HepG2 (cell line): ENCODE data around the gene TEDC2. TPM values are rescaled to one million over a fixed set of nuclear protein-coding genes. Genes with fewer than 3 reads are reported as not detected.

Experiments
- ARID5B ChIP-seq: IDR thresholded peaks from 2 replicates; pipeline ENCODE4 v1.4.0; 2020; ENCODE audit warnings: mild to moderate bottlenecking, missing genetic modification reagents
- CREBL2 ChIP-seq: sonication (generic); formaldehyde crosslinking; IDR thresholded peaks from 2 replicates; pipeline ENCODE4 v1.8.1; 2023; ENCODE audit warnings: missing genetic modification reagents, mild to moderate bottlenecking, borderline replicate concordance
- DNMT3B ChIP-seq: conservative IDR thresholded peaks from 2 replicates; pipeline ENCODE4 v1.6.1; 2016; ENCODE audit warnings: missing biosample characterization, control low read depth
- FOSL1 ChIP-seq: sonication (generic); formaldehyde crosslinking; IDR thresholded peaks from 2 replicates; pipeline ENCODE4 v1.9.0; 2021; ENCODE audit warnings: missing genetic modification reagents, borderline replicate concordance
- GLI4 ChIP-seq: sonication (generic); formaldehyde crosslinking; IDR thresholded peaks from 2 replicates; pipeline ENCODE4 v1.5.1; 2020; ENCODE audit warnings: missing genetic modification reagents, mild to moderate bottlenecking, moderate library complexity, borderline replicate concordance
- HOXD1 ChIP-seq: sonication (generic); formaldehyde crosslinking; IDR thresholded peaks from 2 replicates; pipeline ENCODE4 v1.5.0; 2020; ENCODE audit warnings: missing genetic modification reagents
- IKZF4 ChIP-seq: sonication (generic); formaldehyde crosslinking; IDR thresholded peaks from 2 replicates; pipeline ENCODE4 v1.5.1; 2020; ENCODE audit warnings: borderline replicate concordance, mild to moderate bottlenecking, low read depth, missing genetic modification reagents; ENCODE audit errors: not compliant biosample characterization
- JDP2 ChIP-seq: sonication (generic); formaldehyde crosslinking; IDR thresholded peaks from 2 replicates; pipeline ENCODE4 v1.8.1; 2022; ENCODE audit warnings: missing genetic modification reagents, borderline replicate concordance
- MED1 ChIP-seq: sonication (generic); formaldehyde crosslinking; IDR thresholded peaks from 2 replicates; pipeline ENCODE4 v1.4.0; 2020; ENCODE audit warnings: missing genetic modification reagents
- MXD4 ChIP-seq: IDR thresholded peaks from 2 replicates; pipeline ENCODE4 v1.6.1; 2016; ENCODE audit warnings: mild to moderate bottlenecking, missing biosample characterization, missing genetic modification reagents
- MXI1 ChIP-seq: IDR thresholded peaks from 3 replicates; pipeline ENCODE4 v1.6.1; 2012; ENCODE audit warnings: low read depth, low read length, inconsistent platforms, borderline replicate concordance
- MYC ChIP-seq: sonication (generic); formaldehyde crosslinking; IDR thresholded peaks from 2 replicates; pipeline ENCODE4 v1.9.0; 2021; ENCODE audit warnings: missing genetic modification reagents, borderline replicate concordance
- POLR2G ChIP-seq: fragments of 200-400 bp; formaldehyde crosslinking; IDR thresholded peaks from 2 replicates; pipeline ENCODE4 v1.6.1; 2018; ENCODE audit warnings: mild to moderate bottlenecking, low read depth, low read length, moderate library complexity
- SAP130 ChIP-seq: IDR thresholded peaks from 2 replicates; pipeline ENCODE4 v1.6.1; 2016; ENCODE audit warnings: low read depth
- SRSF1 ChIP-seq: fragments of 200-400 bp; formaldehyde crosslinking; optimal IDR thresholded peaks from 2 replicates; pipeline ENCODE3; 2017; ENCODE audit warnings: mild to moderate bottlenecking, low read depth, low read length, moderate library complexity
- TCF7L2 ChIP-seq: IDR thresholded peaks from 2 replicates; pipeline ENCODE4 v1.6.1; 2011; ENCODE audit warnings: mild to moderate bottlenecking, low read depth, low read length, moderate library complexity
- ZBTB14 ChIP-seq: sonication (generic); formaldehyde crosslinking; IDR thresholded peaks from 2 replicates; pipeline ENCODE4 v1.4.0; 2020; ENCODE audit warnings: missing genetic modification reagents
- ZMYM3 ChIP-seq: sonication (generic); formaldehyde crosslinking; IDR thresholded peaks from 2 replicates; pipeline ENCODE4 v1.5.1; 2020; ENCODE audit warnings: mild to moderate bottlenecking, missing genetic modification reagents
- ZNF225 ChIP-seq: sonication (generic); formaldehyde crosslinking; IDR thresholded peaks from 2 replicates; pipeline ENCODE4 v1.4.0; 2020; ENCODE audit warnings: mild to moderate bottlenecking, missing genetic modification reagents
- ZNF234 ChIP-seq: sonication (generic); formaldehyde crosslinking; conservative IDR thresholded peaks from 2 replicates; pipeline ENCODE4 v1.5.1; 2020; ENCODE audit warnings: mild to moderate bottlenecking, missing genetic modification reagents
- ZNF263 ChIP-seq: sonication (generic); formaldehyde crosslinking; IDR thresholded peaks from 2 replicates; pipeline ENCODE4 v1.4.0; 2020; ENCODE audit warnings: missing genetic modification reagents
- ZNF451 ChIP-seq: sonication (generic); formaldehyde crosslinking; IDR thresholded peaks from 2 replicates; pipeline ENCODE4 v1.5.0; 2020; ENCODE audit warnings: mild to moderate bottlenecking, missing genetic modification reagents
- ZNF740 ChIP-seq: sonication (generic); formaldehyde crosslinking; IDR thresholded peaks from 2 replicates; pipeline ENCODE4 v1.4.0; 2020; ENCODE audit warnings: missing genetic modification reagents
- ZNF883 ChIP-seq: sonication (generic); formaldehyde crosslinking; IDR thresholded peaks from 2 replicates; pipeline ENCODE4 v1.5.1; 2020; ENCODE audit warnings: mild to moderate bottlenecking, missing genetic modification reagents; ENCODE audit errors: not compliant biosample characterization
- ZSCAN22 ChIP-seq: sonication (generic); formaldehyde crosslinking; IDR thresholded peaks from 2 replicates; pipeline ENCODE4 v1.4.0; 2020; ENCODE audit warnings: mild to moderate bottlenecking, missing genetic modification reagents
- polyA plus RNA-seq, 8 experiments: library from polyadenylated mRNA; depleted of rRNA in 3 of 8; stranded (reverse) in 7 of 8; unstranded in 1 of 8; fragments of >200 nt; fragmentation: Illumina TruSeq in 4 of 8; extraction: Trizol in 4 of 8; gene quantifications; 2 replicates each; pipeline versions ENCODE4 v1.2.1 to v1.2.3, GENCODE V29; 2011 to 2016; ENCODE audit warnings: low read depth in 4 of 8, missing spikeins in 1 of 8, mixed read lengths in 1 of 8; ENCODE audit not compliant: insufficient read depth in 1 of 8
- total RNA-seq, 5 experiments: library from RNA; depleted of rRNA; stranded (reverse); fragments of >200 nt; fragmentation: Illumina TruSeq; extraction: Trizol; gene quantifications; 2 replicates each; pipeline ENCODE4 v1.2.3, GENCODE V29; 2016; ENCODE audit warnings: low read depth in 1 of 5

The TEDC2 gene
- total and polyA plus RNA-seq, 2 of the 13 experiments (the other 11 are each of a cell fraction or from before 2014, with no cell fraction given) = 6.2 to 24.4 TPM

GRCh38 chr16:2471653-2472487, 12.0 kb downstream of the TEDC2 start (continued):
- TF ChIP-seq ARID5B (CRISPR knock-in tag) = 0 out of 2 replicates have a peak, but pooled peaks have one; percentile 20
- peak; percentile 26 for TF ChIP-seq SRSF1
- TF ChIP-seq ZNF883 (CRISPR knock-in tag) = peak; percentile 22
- TF ChIP-seq SAP130 (CRISPR knock-in tag) = no peak
- TF ChIP-seq ZNF451 (CRISPR knock-in tag) = peak; percentile 27; the same call in 1 of the 2 replicates
- peak; percentile 34; the same call in 1 of the 2 replicates for TF ChIP-seq MXD4 (CRISPR knock-in tag)
- peak; percentile 83; the same call in 1 of the 2 replicates for TF ChIP-seq CREBL2 (CRISPR knock-in tag)
- TF ChIP-seq TCF7L2 = no peak
- TF ChIP-seq HOXD1 (CRISPR knock-in tag) = no peak
- 0 out of 2 replicates have a peak, but pooled peaks have one; percentile 16 for TF ChIP-seq ZMYM3 (CRISPR knock-in tag)
- TF ChIP-seq FOSL1 (CRISPR knock-in tag) = no peak
- no peak for TF ChIP-seq ZNF225 (CRISPR knock-in tag)
- peak; percentile 19; the same call in 1 of the 2 replicates for TF ChIP-seq ZNF263
- 0 out of 2 replicates have a peak, but pooled peaks have one; percentile 12 for TF ChIP-seq MED1 (CRISPR knock-in tag)
- peak; percentile 19; the same call in 1 of the 2 replicates for TF ChIP-seq MYC
- no peak for TF ChIP-seq JDP2 (CRISPR knock-in tag)
- TF ChIP-seq ZNF740 (CRISPR knock-in tag) = 0 out of 2 replicates have a peak, but pooled peaks have one; percentile 22
- peak; percentile 46 for TF ChIP-seq IKZF4 (CRISPR knock-in tag)
- TF ChIP-seq GLI4 = no peak
- peak; percentile 13; the same call in 1 of the 3 replicates for TF ChIP-seq MXI1
- no peak for TF ChIP-seq DNMT3B (CRISPR knock-in tag)
- TF ChIP-seq ZBTB14 (CRISPR knock-in tag) = no peak
- peak; percentile 42; the same call in 1 of the 2 replicates for TF ChIP-seq POLR2G
- 0 out of 2 replicates have a peak, but pooled peaks have one; percentile 20 for TF ChIP-seq ZNF234 (CRISPR knock-in tag)
- TF ChIP-seq ZSCAN22 (CRISPR knock-in tag) = peak; percentile 99
